Endothelial cell of umbilical vein (primary cell): Measurements from ENCODE around the gene CACNA2D3. TPM values are rescaled to one million over a fixed set of nuclear protein-coding genes. Genes with fewer than 3 reads are reported as not detected.

ENCODE experiments used
- BruUV-seq: library from RNA; stranded (reverse); fragments of 400-500 nt; replicated peaks from 2 replicates; lab custom pipeline; 2021; lab: Mats Ljungman, UMichigan
- CTCF ChIA-PET: fragments of 300-600, 350-600 bp; sonication (Branson Sonifier 250); formaldehyde crosslinking; loops from one replicate; lab custom pipeline; 2021; ENCODE audit warnings: antibody characterized with exemption, inconsistent platforms; lab: Charles Lee
- POLR2A ChIA-PET: fragments of 300-600, 350-600 bp; sonication (Branson Sonifier 250); formaldehyde crosslinking; loops from one replicate; lab custom pipeline; 2021; ENCODE audit warnings: antibody characterized with exemption, inconsistent platforms; lab: Charles Lee
- DNase-seq: peaks from one replicate; pipeline ENCODE4 v3.0.0-alpha.2; 2011; ENCODE audit warnings: low read depth, low spot score
- FAIRE-seq: peaks from 2 replicates; lab custom pipeline; 2011; peaks lifted over from hg19 to GRCh38; lab: Jason Lieb, UNC
- H2AFZ ChIP-seq: 2 replicates; pipeline ENCODE4 v1.6.0; 2012; ENCODE audit warnings: low read depth, low read length, control low read depth, inconsistent platforms
- H3K27ac ChIP-seq: 2 replicates; pipeline ENCODE4 v1.5.1; 2011; ENCODE audit warnings: low read depth, mild to moderate bottlenecking, control low read depth, low read length, moderate library complexity; ENCODE audit not compliant: insufficient read depth
- H3K27me3 ChIP-seq, 2 experiments: 2 replicates each; pipeline versions ENCODE4 v1.6.0 to v1.6.1; 2011; ENCODE audit warnings: low read length in 2 of 2, mixed read lengths in 1 of 2; ENCODE audit not compliant: control insufficient read depth in 2 of 2, insufficient read depth in 2 of 2
- H3K36me3 ChIP-seq, 2 experiments: 2 replicates in 1 of 2; 3 replicates in 1 of 2; pipeline ENCODE4 v1.5.1; 2011; ENCODE audit warnings: low read length in 2 of 2, mild to moderate bottlenecking in 1 of 2, moderate library complexity in 1 of 2; ENCODE audit not compliant: control insufficient read depth in 2 of 2, insufficient read depth in 2 of 2; ENCODE audit errors: extremely low read depth in 1 of 2
- H3K4me1 ChIP-seq: 3 replicates; pipeline ENCODE4 v1.5.1; 2011; ENCODE audit warnings: mild to moderate bottlenecking, low read length; ENCODE audit not compliant: control insufficient read depth, insufficient read depth; ENCODE audit errors: extremely low read depth
- H3K4me2 ChIP-seq: 2 replicates; pipeline ENCODE4 v1.6.1; 2011; ENCODE audit warnings: low read length, control low read depth, mixed read lengths; ENCODE audit not compliant: insufficient read depth
- H3K4me3 ChIP-seq, 3 experiments: fragments of 200-600 bp in 1 of 3; sonication (generic), shearing (Covaris generic) in 1 of 3; replicated peaks in 1 of 3; 2 replicates each; pipeline ENCODE4 v1.5.1; 2011 to 2016; ENCODE audit warnings: control low read depth in 3 of 3, low read length in 3 of 3, mild to moderate bottlenecking in 2 of 3, inconsistent platforms in 1 of 3, low read depth in 1 of 3, moderate library complexity in 1 of 3; ENCODE audit not compliant: insufficient read depth in 1 of 3
- H3K79me2 ChIP-seq: 2 replicates; pipeline ENCODE4 v1.6.0; 2012; ENCODE audit warnings: low read length, inconsistent platforms; ENCODE audit not compliant: control insufficient read depth, insufficient read depth
- H3K9ac ChIP-seq: replicated peaks from 2 replicates; pipeline ENCODE3; 2011; ENCODE audit warnings: low read length, control low read depth; ENCODE audit not compliant: insufficient read depth; ENCODE audit errors: extremely low read depth
- H3K9me1 ChIP-seq: replicated peaks from 3 replicates; pipeline ENCODE4 v1.6.0; 2011; ENCODE audit warnings: mild to moderate bottlenecking, low read length; ENCODE audit not compliant: control insufficient read depth, insufficient read depth; ENCODE audit errors: extremely low read depth
- H3K9me3 ChIP-seq: replicated peaks from 2 replicates; pipeline ENCODE4 v1.5.1; 2012; ENCODE audit warnings: low read length, inconsistent platforms; ENCODE audit not compliant: control insufficient read depth, insufficient read depth
- H4K20me1 ChIP-seq: replicated peaks from 2 replicates; pipeline ENCODE3; 2011; ENCODE audit warnings: mild to moderate bottlenecking, low read length; ENCODE audit not compliant: control insufficient read depth, insufficient read depth; ENCODE audit errors: extremely low read depth
- CTCF ChIP-seq, 2 donors: IDR thresholded peaks; 1 replicate in 1 of 2; 2 replicates in 1 of 2; pipeline ENCODE4 v1.5.1; 2011; ENCODE audit warnings: low read length in 2 of 2, mild to moderate bottlenecking in 2 of 2, moderate library complexity in 2 of 2, control low read depth in 1 of 2, inconsistent platforms in 1 of 2, low read depth in 1 of 2; ENCODE audit not compliant: insufficient read depth in 1 of 2; ENCODE audit errors: extremely low read depth in 1 of 2
- FOS ChIP-seq: IDR thresholded peaks from 2 replicates; pipeline ENCODE4 v1.6.1; 2011; ENCODE audit warnings: mild to moderate bottlenecking, low read length, moderate library complexity, borderline replicate concordance; ENCODE audit not compliant: insufficient read depth
- GATA2 ChIP-seq: IDR thresholded peaks from 2 replicates; pipeline ENCODE4 v1.7.0; 2011; ENCODE audit warnings: low read depth, mild to moderate bottlenecking, moderate library complexity, mixed read lengths, low read length; ENCODE audit not compliant: insufficient read length, insufficient read depth
- JUN ChIP-seq: IDR thresholded peaks from 2 replicates; pipeline ENCODE4 v1.6.1; 2011; ENCODE audit warnings: borderline replicate concordance, low read depth; ENCODE audit not compliant: insufficient read length, insufficient read depth
- MAX ChIP-seq: IDR thresholded peaks from 2 replicates; pipeline ENCODE4 v1.6.1; 2011; ENCODE audit not compliant: insufficient read depth, insufficient read length
- POLR2A ChIP-seq: IDR thresholded peaks from 2 replicates; pipeline ENCODE4 v1.6.1; 2012; ENCODE audit warnings: low read depth, mild to moderate bottlenecking, control low read depth, low read length
- POLR2AphosphoS5 ChIP-seq: IDR thresholded peaks from 2 replicates; pipeline ENCODE4 v1.6.1; 2012; ENCODE audit warnings: low read depth, mild to moderate bottlenecking, control low read depth, low read length, moderate library complexity; ENCODE audit not compliant: insufficient read depth
- dilution Hi-C: fragments of 300-500 bp; cut with MboI; formaldehyde crosslinking; loops from one replicate; pipeline ENCODE4 v1.15.0; 2019; ENCODE audit warnings: low sequenced_read_pairs; ENCODE audit not compliant: extremely low pct_ligation_motif_present
- intact Hi-C: fragments of 100-400 bp; cut with micrococcal nuclease; formaldehyde crosslinking; loops from one replicate; pipeline ENCODE4 v1.10.0; 2022
- polyA plus RNA-seq, 4 experiments: library from polyadenylated mRNA; depleted of rRNA in 3 of 4; stranded (reverse) in 3 of 4; unstranded in 1 of 4; fragments of >200 nt; gene quantifications; 2 replicates each; pipeline versions ENCODE4 v1.2.1 to v1.2.3, GENCODE V29; 2011 to 2012; ENCODE audit warnings: missing spikeins in 1 of 4
- total RNA-seq: library from RNA; stranded (reverse); gene quantifications from 2 replicates; pipeline ENCODE4 v1.2.3, GENCODE V29; 2021

CACNA2D3 gene
- total and polyA plus RNA-seq, 2 donors (not counting 3 experiments of a cell fraction or from before 2014, with no cell fraction given): not detected

- H3K9ac ChIP-seq: no peak overlapping the region
- FAIRE-seq: no peak
- TF ChIP-seq MAX (no peak), FOS (no peak), POLR2A (no peak), CTCF (IDR thresholded peaks at IDR 0.05; ENCODE audit: extremely low read depth in 1 of 2, insufficient read depth in 1 of 2, low read depth in 1 of 2, low read length in 2 of 2) (no peak), POLR2AphosphoS5 (no peak), JUN (no peak), GATA2 (no peak)
- no TSS peak for BruUV-seq
- H3K27me3 ChIP-seq: no peaks in the 10 kb centered on the region
- no peaks in the 10 kb centered on the region for H3K36me3 ChIP-seq
- no peaks in the 10 kb centered on the region for H4K20me1 ChIP-seq
- CTCF ChIA-PET: no interaction called here
- no peaks in the 10 kb centered on the region for H3K9me1 ChIP-seq
- no peaks in the 10 kb centered on the region for H3K4me1 ChIP-seq
- no peak for DNase-seq
- H3K4me2 ChIP-seq: no peak overlapping the region
- H2AFZ ChIP-seq: no peak overlapping the region
- dilution Hi-C loops (no loop called here), intact Hi-C loops (no loop called here)
- H3K27ac ChIP-seq: no peak overlapping the region
- no peak overlapping the region for H3K4me3 ChIP-seq
- no peaks in the 10 kb centered on the region for H3K79me2 ChIP-seq
- POLR2A ChIA-PET: no interaction called here
- peaks cover 2% of the 10 kb centered on the region for H3K9me3 ChIP-seq
Measured at GRCh38 chr3:54356261-54357045, 234.1 kb downstream of the CACNA2D3 start.
